ENCODE measurements around the gene PTP4A1.

GRCh38 chr6:63610944-63611343, 38.7 kb downstream of the PTP4A1 start:
- TF ChIP-seq REST (IDR thresholded peaks at IDR 0.05; ENCODE audit: insufficient read depth in 1 of 2, low read depth in 2 of 2, low read length in 1 of 2) (no peak), CTCF (IDR thresholded peaks at IDR 0.05) (no peak), TCF7L2 (IDR thresholded peaks at IDR 0.05; ENCODE audit: low read depth, low read length) (no peak), POLR2AphosphoS5 (IDR thresholded peaks at IDR 0.05; ENCODE audit: low read depth, low read length) (no peak)

Data from Panc1 (cell line).